ENCODE results near the gene KLHL9.

- no peak for TF ChIP-seq POLR2A (IDR thresholded peaks at IDR 0.05)
- TF ChIP-seq CTCF (IDR thresholded peaks at IDR 0.05): no peak
Observed at GRCh38 chr9:21324047-21324446, 11.2 kb downstream of the KLHL9 start.
